ENCODE data around the gene BRME1. TPM values are rescaled to one million over a fixed set of nuclear protein-coding genes. Genes with fewer than 3 reads are reported as not detected.

The BRME1 gene
- total RNA-seq, 1 experiment from 2014 or later = 1.5 TPM

GRCh38 chr19:13875824-13876223 is 30.1 kb downstream of the BRME1 start:
- Mint-ChIP-seq H3K27ac (ENCODE audit: unreplicated experiment) (no peak overlapping the region), H3K9me3 (ENCODE audit: low read depth, unreplicated experiment) (no peaks in the 10 kb centered on the region), H3K4me1 (ENCODE audit: low read depth, unreplicated experiment) (no peaks in the 10 kb centered on the region), H3K36me3 (ENCODE audit: insufficient read depth, unreplicated experiment) (peaks cover 7% of the 10 kb centered on the region), H3K4me3 (ENCODE audit: low read depth, unreplicated experiment) (no peak overlapping the region), H3K27me3 (ENCODE audit: unreplicated experiment) (no peaks in the 10 kb centered on the region)
- no TSS peak for BruUV-seq (replicated peaks)
- intact Hi-C loops (cut with micrococcal nuclease; ENCODE audit: unreplicated experiment) = no loop called here
- CTCF ChIA-PET = no interaction called here
- no peak for TF ChIP-seq CTCF (IDR thresholded peaks at IDR 0.05; ENCODE audit: unreplicated experiment)
- DNase-seq = no peak

- H3K27me3 Mint-ChIP-seq (ENCODE audit: unreplicated experiment) = no peaks in the 10 kb centered on the region
- H3K36me3 Mint-ChIP-seq (ENCODE audit: insufficient read depth, unreplicated experiment) = peaks cover 7% of the 10 kb centered on the region
- H3K4me3 Mint-ChIP-seq (ENCODE audit: low read depth, unreplicated experiment) = no peak overlapping the region
- BruUV-seq (replicated peaks) = no TSS peak
- no peaks in the 10 kb centered on the region for H3K9me3 Mint-ChIP-seq (ENCODE audit: low read depth, unreplicated experiment)
- no peak for DNase-seq
- intact Hi-C loops (cut with micrococcal nuclease; ENCODE audit: unreplicated experiment) = no loop called here
- CTCF ChIA-PET = no interaction called here
- H3K4me1 Mint-ChIP-seq (ENCODE audit: low read depth, unreplicated experiment) = no peaks in the 10 kb centered on the region
- no peak for TF ChIP-seq CTCF (IDR thresholded peaks at IDR 0.05; ENCODE audit: unreplicated experiment)
- H3K27ac Mint-ChIP-seq (ENCODE audit: unreplicated experiment) = no peak overlapping the region
These were observed 31.9 kb downstream of the BRME1 start for GRCh38 chr19:13873834-13874515.

- Mint-ChIP-seq H3K36me3 (ENCODE audit: insufficient read depth, unreplicated experiment) (peaks cover 7% of the 10 kb centered on the region), H3K4me3 (ENCODE audit: low read depth, unreplicated experiment) (peak overlapping the region; percentile 66), H3K27me3 (ENCODE audit: unreplicated experiment) (no peaks in the 10 kb centered on the region), H3K27ac (ENCODE audit: unreplicated experiment) (peak overlapping the region; percentile 44), H3K9me3 (ENCODE audit: low read depth, unreplicated experiment) (no peaks in the 10 kb centered on the region), H3K4me1 (ENCODE audit: low read depth, unreplicated experiment) (no peaks in the 10 kb centered on the region)
- CTCF ChIA-PET = interaction anchor here (0.6 to 0.7 kb wide), 6 partner anchors 11 to 602 kb away, joined by 3 to 11 read pairs (median 3); no protein-coding TSS in a partner anchor
- intact Hi-C loops (cut with micrococcal nuclease; ENCODE audit: unreplicated experiment) = no loop called here
- no TSS peak for BruUV-seq (replicated peaks)
- TF ChIP-seq CTCF (IDR thresholded peaks at IDR 0.05; ENCODE audit: unreplicated experiment) = no peak
- no peak for DNase-seq
These were observed 33.1 kb downstream of the BRME1 start for GRCh38 chr19:13872695-13873389.

- TF ChIP-seq CTCF (IDR thresholded peaks at IDR 0.05; ENCODE audit: unreplicated experiment) = no peak
- no peaks in the 10 kb centered on the region for H3K4me1 Mint-ChIP-seq (ENCODE audit: low read depth, unreplicated experiment)
- CTCF ChIA-PET = interaction anchor here (0.6 to 0.7 kb wide), 5 partner anchors 14 to 601 kb away, joined by 3 to 11 read pairs (median 3); no protein-coding TSS in a partner anchor
- peak overlapping the region; percentile 66 for H3K4me3 Mint-ChIP-seq (ENCODE audit: low read depth, unreplicated experiment)
- intact Hi-C loops (cut with micrococcal nuclease; ENCODE audit: unreplicated experiment) = no loop called here
- no peak for DNase-seq
- H3K27ac Mint-ChIP-seq (ENCODE audit: unreplicated experiment) = peak overlapping the region; percentile 44
- no TSS peak for BruUV-seq (replicated peaks)
- H3K36me3 Mint-ChIP-seq (ENCODE audit: insufficient read depth, unreplicated experiment) = peaks cover 7% of the 10 kb centered on the region
- H3K9me3 Mint-ChIP-seq (ENCODE audit: low read depth, unreplicated experiment) = no peaks in the 10 kb centered on the region
- H3K27me3 Mint-ChIP-seq (ENCODE audit: unreplicated experiment) = no peaks in the 10 kb centered on the region
These were observed 33.6 kb downstream of the BRME1 start for GRCh38 chr19:13872339-13872694.
